Measurements from ENCODE around the gene ZMYM4.

Gene ZMYM4

GRCh38 chr1:35270836-35271235, 2.3 kb downstream of the ZMYM4 start:
- TF ChIP-seq EZH2phosphoT487 (IDR thresholded peaks at IDR 0.05; ENCODE audit: borderline replicate concordance), result no peak
- Histone ChIP-seq H3K79me2 (ENCODE audit: insufficient read depth, low read length) (peaks cover 72% of the 10 kb centered on the region), H3K4me1 (ENCODE audit: insufficient read depth, low read length, poor library complexity, severe bottlenecking) (peaks cover 42% of the 10 kb centered on the region), H3K27me3 (ENCODE audit: insufficient read depth, low read length, poor library complexity, severe bottlenecking) (no peaks in the 10 kb centered on the region), H3K4me3 (ENCODE audit: low read length, poor library complexity, severe bottlenecking) (peak overlapping the region; percentile 93), H3K36me3 (ENCODE audit: insufficient read depth, low read length) (no peaks in the 10 kb centered on the region), H3K4me2 (ENCODE audit: low read depth, low read length, poor library complexity, severe bottlenecking) (peak overlapping the region; percentile 91), H4K20me1 (ENCODE audit: insufficient read depth, low read length, poor library complexity, severe bottlenecking) (peaks cover 60% of the 10 kb centered on the region), H3K9me2 (replicated peaks; ENCODE audit: low read depth, low read length) (no peaks in the 10 kb centered on the region), H3K9ac (ENCODE audit: low read depth, low read length, poor library complexity, severe bottlenecking) (peak overlapping the region; percentile 4), H2AFZ (ENCODE audit: low read length) (no peak overlapping the region), H3K9me3 (ENCODE audit: insufficient read depth, low read depth, low read length) (no peaks in the 10 kb centered on the region), H3F3A (ENCODE audit: low read depth) (no peaks in the 10 kb centered on the region)

- Histone ChIP-seq H3K27me3 (ENCODE audit: insufficient read depth, low read length, poor library complexity, severe bottlenecking) (no peaks in the 10 kb centered on the region), H3K4me3 (ENCODE audit: low read length, poor library complexity, severe bottlenecking) (no peak overlapping the region), H4K20me1 (ENCODE audit: insufficient read depth, low read length, poor library complexity, severe bottlenecking) (peaks cover 70% of the 10 kb centered on the region), H3K36me3 (ENCODE audit: insufficient read depth, low read length) (peaks cover 8% of the 10 kb centered on the region; the same call in 1 of the 2 replicates), H3K9me3 (ENCODE audit: insufficient read depth, low read depth, low read length) (no peaks in the 10 kb centered on the region), H3F3A (ENCODE audit: low read depth) (no peaks in the 10 kb centered on the region), H2AFZ (ENCODE audit: low read length) (no peak overlapping the region), H3K9ac (ENCODE audit: low read depth, low read length, poor library complexity, severe bottlenecking) (no peak overlapping the region), H3K9me2 (replicated peaks; ENCODE audit: low read depth, low read length) (no peaks in the 10 kb centered on the region), H3K79me2 (ENCODE audit: insufficient read depth, low read length) (peaks cover 97% of the 10 kb centered on the region), H3K4me2 (ENCODE audit: low read depth, low read length, poor library complexity, severe bottlenecking) (peak overlapping the region; percentile 91), H3K4me1 (ENCODE audit: insufficient read depth, low read length, poor library complexity, severe bottlenecking) (peaks cover 29% of the 10 kb centered on the region)
- no peak for TF ChIP-seq CTCF (conservative IDR thresholded peaks at IDR 0.05; ENCODE audit: low read length)
- TF ChIP-seq EZH2phosphoT487 (IDR thresholded peaks at IDR 0.05; ENCODE audit: borderline replicate concordance), result no peak
Observed at GRCh38 chr1:35274197-35274596, 5.7 kb downstream of the ZMYM4 start.

- peaks cover 7% of the 10 kb centered on the region for H3K4me1 ChIP-seq (ENCODE audit: insufficient read depth, low read length, poor library complexity, severe bottlenecking)
- H3K4me3 ChIP-seq (ENCODE audit: low read length, poor library complexity, severe bottlenecking), result no peak overlapping the region
- no peaks in the 10 kb centered on the region for H3F3A ChIP-seq (ENCODE audit: low read depth)
- no peaks in the 10 kb centered on the region for H3K9me2 ChIP-seq (replicated peaks; ENCODE audit: low read depth, low read length)
- no peaks in the 10 kb centered on the region for H3K27me3 ChIP-seq (ENCODE audit: insufficient read depth, low read length, poor library complexity, severe bottlenecking)
- H3K9ac ChIP-seq (ENCODE audit: low read depth, low read length, poor library complexity, severe bottlenecking), result no peak overlapping the region
- H3K36me3 ChIP-seq (ENCODE audit: insufficient read depth, low read length), result peaks cover 12% of the 10 kb centered on the region; the same call in 1 of the 2 replicates
- H4K20me1 ChIP-seq (ENCODE audit: insufficient read depth, low read length, poor library complexity, severe bottlenecking), result peaks cover 26% of the 10 kb centered on the region
- peaks cover 83% of the 10 kb centered on the region for H3K79me2 ChIP-seq (ENCODE audit: insufficient read depth, low read length)
- 0 out of 2 replicates have a peak, but pooled peaks cover 5% of the 10 kb centered on the region for H3K9me3 ChIP-seq (ENCODE audit: insufficient read depth, low read depth, low read length)
- no peak overlapping the region for H3K4me2 ChIP-seq (ENCODE audit: low read depth, low read length, poor library complexity, severe bottlenecking)
- TF ChIP-seq CTCF (conservative IDR thresholded peaks at IDR 0.05; ENCODE audit: low read length) (no peak), EZH2phosphoT487 (IDR thresholded peaks at IDR 0.05; ENCODE audit: borderline replicate concordance) (no peak)
- H2AFZ ChIP-seq (ENCODE audit: low read length), result no peak overlapping the region
Observed at GRCh38 chr1:35278886-35279554, 10.5 kb downstream of the ZMYM4 start.

GRCh38 chr1:35279555-35279904, 11.0 kb downstream of the ZMYM4 start:
- no peaks in the 10 kb centered on the region for H3F3A ChIP-seq (ENCODE audit: low read depth)

More at GRCh38 chr1:35279555-35279904, 11.0 kb downstream of the ZMYM4 start:
- H3K9ac ChIP-seq (ENCODE audit: low read depth, low read length, poor library complexity, severe bottlenecking), result no peak overlapping the region
- H2AFZ ChIP-seq (ENCODE audit: low read length), result no peak overlapping the region
- H3K36me3 ChIP-seq (ENCODE audit: insufficient read depth, low read length), result peaks cover 14% of the 10 kb centered on the region; the same call in 1 of the 2 replicates
- H3K27me3 ChIP-seq (ENCODE audit: insufficient read depth, low read length, poor library complexity, severe bottlenecking), result no peaks in the 10 kb centered on the region
- no peak overlapping the region for H3K4me3 ChIP-seq (ENCODE audit: low read length, poor library complexity, severe bottlenecking)
- peaks cover 21% of the 10 kb centered on the region for H4K20me1 ChIP-seq (ENCODE audit: insufficient read depth, low read length, poor library complexity, severe bottlenecking)
- 0 out of 2 replicates have a peak, but pooled peaks cover 5% of the 10 kb centered on the region for H3K9me3 ChIP-seq (ENCODE audit: insufficient read depth, low read depth, low read length)
- no peak for TF ChIP-seq CTCF (conservative IDR thresholded peaks at IDR 0.05; ENCODE audit: low read length)
- TF ChIP-seq EZH2phosphoT487 (IDR thresholded peaks at IDR 0.05; ENCODE audit: borderline replicate concordance), result no peak
- H3K4me2 ChIP-seq (ENCODE audit: low read depth, low read length, poor library complexity, severe bottlenecking), result no peak overlapping the region
- H3K4me1 ChIP-seq (ENCODE audit: insufficient read depth, low read length, poor library complexity, severe bottlenecking), result peaks cover 7% of the 10 kb centered on the region
- no peaks in the 10 kb centered on the region for H3K9me2 ChIP-seq (replicated peaks; ENCODE audit: low read depth, low read length)
- H3K79me2 ChIP-seq (ENCODE audit: insufficient read depth, low read length), result peaks cover 83% of the 10 kb centered on the region
